CD4-positive, alpha-beta T cell treated with Interleukin-12 subunit alpha and Interleukin-12 subunit beta, for 1 hour (primary cell): Measurements from ENCODE around the gene HTRA3.
A peak's percentile ranks its signal among the peaks of the same experiment; 100 is the strongest.

Experiments used
- DNase-seq: peaks from one replicate; pipeline ENCODE4 v3.0.0-alpha.2; 2020

The HTRA3 gene

GRCh38 chr4:8235224-8235623 is 34.3 kb upstream of the HTRA3 start:
- no peak for DNase-seq

DNA sequence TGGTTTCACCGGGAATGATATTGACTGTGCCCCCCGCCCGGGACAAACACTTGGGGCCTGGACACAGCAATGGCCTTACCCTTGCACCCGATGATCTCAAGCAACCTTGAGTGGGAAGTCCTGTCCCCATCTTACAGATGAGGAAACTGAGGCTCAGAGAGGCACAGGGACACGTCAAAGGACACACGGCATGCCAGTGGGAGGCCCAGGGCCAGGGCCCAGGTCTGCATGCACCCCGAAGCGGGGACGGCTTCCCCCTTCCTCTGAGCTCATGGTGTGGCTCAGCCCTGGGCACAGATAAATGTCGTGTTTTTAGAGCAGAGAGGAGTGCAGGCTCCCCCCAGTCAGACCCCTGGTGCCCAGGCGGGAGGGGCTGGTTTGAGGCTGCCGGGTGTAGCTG is 33.9 kb upstream of the HTRA3 start:
- DNase-seq, result no peak

GRCh38 chr4:8236106-8236919 is 33.2 kb upstream of the HTRA3 start:
- no peak for DNase-seq

- DNase-seq, result no peak
These were observed 32.7 kb upstream of the HTRA3 start for GRCh38 chr4:8236920-8237195.

- no peak for DNase-seq
These were observed 32.1 kb upstream of the HTRA3 start for GRCh38 chr4:8237256-8237989.

GRCh38 chr4:8238036-8238511 is 31.5 kb upstream of the HTRA3 start:
- DNase-seq, result peak; percentile 6

DNA sequence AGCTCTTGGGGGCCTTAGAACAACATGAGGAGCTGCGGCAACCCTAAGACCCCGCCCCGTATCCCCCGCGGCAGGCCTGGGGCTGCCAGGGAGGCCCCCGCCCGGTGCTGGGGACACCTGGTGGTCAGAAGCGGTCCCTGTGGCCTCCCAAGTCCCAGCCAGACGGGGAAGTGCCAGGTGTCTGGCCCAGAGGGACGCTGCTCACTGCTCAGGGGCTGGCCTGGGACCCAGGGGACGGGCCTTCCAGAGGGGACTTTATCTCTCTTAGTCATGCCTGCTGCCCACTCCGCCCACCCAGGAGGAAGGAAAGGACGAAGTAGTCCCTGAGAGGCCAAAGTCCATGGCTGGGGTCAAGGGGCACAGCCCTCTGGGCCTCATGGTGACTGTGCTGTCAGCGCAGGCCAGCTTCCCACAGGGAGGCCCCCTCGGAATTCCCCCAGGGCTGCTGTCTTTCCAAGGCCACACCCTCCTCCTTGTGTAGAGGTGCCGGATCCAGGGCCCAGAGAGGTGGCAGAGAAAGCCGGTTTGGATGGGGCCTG is 31.0 kb upstream of the HTRA3 start:
- DNase-seq, result no peak

- DNase-seq, result no peak
These were observed 30.3 kb upstream of the HTRA3 start for GRCh38 chr4:8239226-8239625.

DNA sequence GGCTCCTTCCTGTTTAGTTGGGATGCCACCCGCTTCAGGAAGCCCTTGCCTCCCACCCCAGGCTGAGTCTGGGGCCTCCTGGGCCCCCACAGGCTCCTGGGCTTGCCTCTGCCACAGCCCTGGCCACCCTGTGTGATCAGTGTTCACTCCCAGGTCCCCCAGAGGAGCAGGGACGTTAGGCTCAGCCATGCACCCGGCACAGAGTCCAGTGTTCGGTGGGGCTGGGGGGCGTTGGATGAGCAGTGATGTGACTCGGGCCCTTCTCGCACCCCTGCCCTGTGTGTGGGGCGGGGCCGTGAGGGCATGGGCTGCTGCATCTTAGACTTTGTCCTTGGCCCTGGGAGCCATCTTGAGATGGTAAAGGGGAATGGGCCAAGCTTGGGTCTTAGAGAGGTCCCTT is 29.9 kb upstream of the HTRA3 start:
- no peak for DNase-seq

GRCh38 chr4:8240211-8241041 is 29.1 kb upstream of the HTRA3 start:
- DNase-seq, result no peak

GRCh38 chr4:8241211-8241779 is 28.3 kb upstream of the HTRA3 start:
- DNase-seq, result no peak

DNA sequence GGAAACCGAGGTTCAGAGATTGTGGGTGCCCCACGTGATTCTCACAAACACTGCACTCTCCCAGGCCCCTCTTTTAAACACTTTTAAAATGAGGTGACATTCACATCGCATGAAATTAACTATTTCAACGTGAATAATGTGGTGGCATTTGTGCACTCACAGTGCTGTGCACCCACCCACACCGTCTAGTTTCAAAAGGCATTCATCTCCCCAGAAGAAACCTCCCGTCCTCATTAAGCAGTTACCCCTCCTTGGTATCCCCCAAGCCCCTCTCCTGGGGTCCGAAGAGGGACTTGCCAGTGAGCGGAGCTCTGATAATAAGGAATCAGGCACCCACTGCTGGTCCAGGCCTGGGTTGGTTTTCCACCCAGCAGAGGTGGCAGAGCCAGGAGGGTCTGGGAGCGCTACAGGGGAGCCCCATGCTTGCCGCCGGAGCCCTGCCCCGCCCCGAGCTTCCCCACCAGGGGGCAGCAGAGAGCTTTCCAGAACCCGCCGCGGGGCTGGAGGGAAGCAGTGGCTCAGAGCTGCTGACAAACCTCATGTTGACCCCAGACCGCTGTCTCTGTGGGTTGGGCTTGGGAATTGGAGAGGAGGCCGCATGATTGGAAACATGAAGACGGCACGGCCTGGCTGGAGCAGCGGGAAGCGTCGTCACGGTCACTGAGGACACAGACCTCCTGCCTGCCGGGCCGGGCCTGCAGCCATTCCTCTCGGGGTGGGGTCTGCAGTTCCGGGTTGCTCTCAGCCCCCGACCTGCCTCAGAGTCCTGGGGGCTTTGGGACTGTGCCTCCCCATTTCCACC is 27.5 kb upstream of the HTRA3 start:
- DNase-seq, result peak; percentile 72

GRCh38 chr4:8242782-8243560 is 26.6 kb upstream of the HTRA3 start:
- no peak for DNase-seq

- DNase-seq, result no peak
These were observed 25.4 kb upstream of the HTRA3 start for GRCh38 chr4:8244001-8244757.

- DNase-seq, result no peak
These were observed 24.6 kb upstream of the HTRA3 start for GRCh38 chr4:8244931-8245460.

DNA sequence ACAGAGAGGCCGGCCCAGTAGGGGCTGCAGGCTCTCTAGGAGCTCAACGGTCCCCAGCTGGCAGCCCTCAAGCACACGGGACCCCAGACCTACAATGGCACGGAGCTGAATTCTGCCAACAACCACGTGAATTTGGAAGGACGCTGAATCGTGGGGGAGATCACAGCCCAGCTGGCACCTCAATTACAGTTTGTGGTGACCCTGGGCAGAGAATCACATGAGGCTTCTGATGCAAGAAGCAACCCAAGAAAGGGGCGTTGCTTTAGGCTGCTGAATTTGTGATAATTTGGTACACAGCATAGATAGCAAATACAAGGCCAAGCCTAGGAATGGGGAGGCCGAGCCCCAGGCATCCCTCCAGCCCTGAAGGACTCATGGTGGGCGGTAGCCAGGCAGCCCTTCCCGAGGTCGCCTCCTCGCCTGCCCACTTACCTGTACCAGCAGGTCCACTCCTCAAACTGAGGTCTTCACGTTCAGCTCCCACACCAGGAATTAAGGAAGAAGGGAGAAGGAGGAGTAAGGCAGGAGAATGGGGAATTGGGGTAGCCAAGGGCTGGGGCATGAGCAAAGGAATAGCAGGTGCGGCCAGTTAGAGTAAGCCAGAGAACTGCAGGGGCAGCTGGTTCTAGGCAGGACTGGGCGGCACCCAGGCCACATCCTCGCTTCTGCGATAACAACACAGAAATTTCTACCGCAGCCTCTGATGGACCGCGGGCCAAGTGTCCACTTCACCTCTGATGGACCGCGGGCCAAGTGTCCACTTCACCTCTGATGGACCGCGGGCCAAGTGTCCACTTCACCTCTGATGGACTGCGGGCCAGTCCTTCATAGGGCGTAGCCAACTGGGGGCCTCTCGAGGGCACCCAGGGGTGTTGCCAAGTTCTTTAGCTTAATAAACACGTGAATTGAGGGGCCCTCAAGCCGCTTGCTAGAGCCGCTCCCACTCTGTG is 23.4 kb upstream of the HTRA3 start:
- no peak for DNase-seq

- no peak for DNase-seq
These were observed 22.3 kb upstream of the HTRA3 start for GRCh38 chr4:8247047-8247930.

DNA sequence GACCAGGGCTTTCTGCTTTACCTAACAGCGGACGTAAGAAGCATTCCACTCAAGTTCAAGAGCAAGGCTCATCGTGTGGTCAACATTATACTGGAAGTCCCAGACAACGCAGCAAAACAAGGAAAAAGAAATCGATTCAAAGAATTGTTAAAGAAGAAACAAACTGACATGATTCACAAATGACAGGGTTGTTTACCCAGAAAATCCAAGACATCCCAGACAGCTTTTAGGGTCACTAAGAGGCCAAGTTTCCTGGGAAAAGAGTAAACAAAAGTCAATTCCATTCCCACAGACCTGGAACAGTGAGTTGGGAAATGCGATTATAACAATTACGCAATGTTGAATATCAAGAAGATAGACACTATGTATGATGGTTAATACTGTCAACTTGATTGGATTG is 21.5 kb upstream of the HTRA3 start:
- no peak for DNase-seq
